ENCODE measurements around the gene ODF2.
"Not testable (repeated sequence)": the region's sequence is repeated elsewhere in the genome, so short reads cannot be mapped to it uniquely, and the experiment has no call there.

Gene ODF2

DNA sequence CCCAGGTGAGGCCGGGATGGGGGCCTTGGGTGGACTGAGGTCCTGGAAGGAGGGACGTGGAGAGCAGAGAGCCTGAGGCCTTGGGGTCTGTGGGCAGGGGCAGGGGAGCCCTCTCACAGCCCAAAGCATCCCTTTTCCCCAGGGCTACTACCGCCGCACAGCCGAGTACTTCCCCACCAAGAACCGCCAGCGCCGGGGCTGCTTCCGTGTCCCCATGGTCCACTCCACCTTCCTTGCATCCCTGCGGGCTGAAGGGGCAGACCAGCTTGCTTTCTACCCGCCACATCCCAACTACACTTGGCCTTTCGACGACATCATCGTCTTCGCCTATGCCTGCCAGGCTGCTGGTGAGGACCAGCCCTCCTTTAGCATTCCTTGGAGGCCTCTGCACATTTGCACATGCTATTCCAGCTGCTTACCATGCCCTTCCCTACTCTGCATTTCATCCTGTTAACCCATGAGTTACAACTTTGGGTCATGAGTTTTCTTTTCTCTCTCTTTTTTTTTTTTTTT, 31.5 kb upstream of the ODF2 start:
- DNase-seq, result no peak

DNA sequence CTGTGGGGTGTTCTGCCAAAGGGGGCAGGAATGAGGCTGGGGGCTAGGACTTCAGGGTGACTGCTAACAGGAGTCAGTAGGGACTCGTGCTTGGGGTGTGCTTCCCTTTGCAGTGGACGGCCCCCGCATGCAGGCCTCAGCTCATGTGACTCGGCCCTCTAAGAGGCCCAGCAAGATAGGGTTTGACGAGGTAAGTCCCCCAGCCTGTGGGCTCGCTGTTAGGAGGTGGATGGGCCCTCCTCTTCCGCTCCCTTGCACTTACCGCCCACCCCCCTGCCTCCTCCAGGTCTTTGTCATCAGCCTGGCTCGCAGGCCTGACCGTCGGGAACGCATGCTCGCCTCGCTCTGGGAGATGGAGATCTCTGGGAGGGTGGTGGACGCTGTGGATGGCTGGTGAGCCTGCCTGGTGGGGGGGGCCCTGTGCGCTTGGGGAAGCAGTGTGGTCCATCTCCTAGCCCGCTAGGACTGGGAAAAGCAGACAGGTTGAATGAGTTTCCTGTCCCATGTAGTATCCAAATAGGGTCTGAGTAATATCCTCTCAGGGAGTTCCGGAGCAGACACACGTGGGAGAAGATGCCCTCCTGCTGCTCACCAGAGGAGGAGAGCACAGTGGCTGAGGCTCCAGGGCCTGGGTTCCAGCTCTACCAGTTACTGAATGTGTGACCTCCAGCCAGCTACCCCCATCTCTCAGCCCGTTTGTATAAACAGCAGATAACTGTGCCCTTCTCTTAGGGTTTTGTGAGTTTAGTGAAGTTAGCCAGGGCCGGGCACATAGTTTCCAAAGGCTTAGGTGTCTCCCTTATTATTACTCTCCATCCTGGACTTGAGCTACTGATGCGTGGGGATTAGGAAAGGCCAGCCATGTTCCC, 26.9 kb upstream of the ODF2 start:
- DNase-seq, result no peak

DNA sequence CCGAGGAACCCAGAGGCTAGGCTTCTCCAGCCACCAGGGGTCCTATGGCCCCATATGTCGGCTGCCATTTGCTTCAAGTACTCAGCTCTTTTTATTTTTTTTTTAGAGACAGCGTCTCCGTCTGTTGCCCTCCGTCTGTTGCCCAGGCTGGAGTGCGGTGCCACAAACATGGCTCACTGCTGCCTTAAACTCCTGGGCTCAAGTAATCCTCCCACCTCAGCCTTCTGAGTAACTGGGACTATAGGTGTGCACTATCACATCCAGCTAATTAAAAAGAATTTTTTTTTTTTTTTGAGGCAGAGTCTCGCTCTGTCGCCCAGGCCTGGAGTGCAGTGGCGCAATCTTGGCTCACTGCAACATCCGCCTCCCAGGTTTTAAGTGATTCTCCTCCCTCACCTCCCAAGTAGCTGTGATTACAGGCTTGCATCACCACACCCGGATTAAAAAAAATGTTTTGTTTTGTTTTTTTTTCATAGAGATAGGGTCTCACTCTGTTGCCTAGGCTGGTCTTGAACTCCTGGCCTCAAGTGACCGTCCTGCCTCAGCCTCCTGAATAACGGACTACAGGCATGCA, 26.2 kb upstream of the ODF2 start:
- DNase-seq, result no peak

DNA sequence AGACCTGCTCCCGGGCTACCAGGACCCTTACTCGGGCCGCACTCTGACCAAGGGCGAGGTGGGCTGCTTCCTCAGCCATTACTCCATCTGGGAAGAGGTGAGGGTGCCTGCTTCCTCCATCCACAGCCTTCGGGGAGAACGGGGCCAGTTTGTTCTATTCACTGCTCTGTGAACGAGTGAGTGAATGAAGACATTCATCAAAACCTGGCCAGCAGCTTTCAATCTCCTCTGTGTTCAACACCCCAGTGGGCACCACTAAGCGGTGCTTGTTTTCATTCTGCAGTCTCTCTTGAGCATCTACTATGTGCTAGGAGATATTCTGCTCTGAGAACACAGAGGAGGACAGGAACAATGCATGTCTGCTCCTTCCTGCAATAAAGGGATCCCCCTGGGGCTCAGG, 24.6 kb upstream of the ODF2 start:
- no peak for DNase-seq

DNA sequence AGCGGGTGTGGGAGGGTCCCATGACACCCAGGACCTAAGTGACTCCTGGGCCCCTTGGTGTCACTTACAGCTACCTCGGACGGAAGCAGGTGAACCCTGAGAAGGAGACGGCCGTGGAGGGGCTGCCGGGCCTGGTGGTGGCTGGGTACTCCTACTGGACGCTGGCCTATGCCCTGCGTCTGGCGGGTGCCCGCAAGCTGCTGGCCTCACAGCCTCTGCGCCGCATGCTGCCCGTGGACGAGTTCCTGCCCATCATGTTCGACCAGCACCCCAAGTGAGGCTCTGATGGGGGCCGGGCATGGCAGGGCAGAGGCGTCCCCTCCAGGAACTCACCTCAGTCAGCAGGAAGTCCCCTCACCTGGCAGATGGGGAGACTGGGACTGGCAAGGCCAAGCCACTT, 21.5 kb upstream of the ODF2 start:
- no peak for DNase-seq

DNA sequence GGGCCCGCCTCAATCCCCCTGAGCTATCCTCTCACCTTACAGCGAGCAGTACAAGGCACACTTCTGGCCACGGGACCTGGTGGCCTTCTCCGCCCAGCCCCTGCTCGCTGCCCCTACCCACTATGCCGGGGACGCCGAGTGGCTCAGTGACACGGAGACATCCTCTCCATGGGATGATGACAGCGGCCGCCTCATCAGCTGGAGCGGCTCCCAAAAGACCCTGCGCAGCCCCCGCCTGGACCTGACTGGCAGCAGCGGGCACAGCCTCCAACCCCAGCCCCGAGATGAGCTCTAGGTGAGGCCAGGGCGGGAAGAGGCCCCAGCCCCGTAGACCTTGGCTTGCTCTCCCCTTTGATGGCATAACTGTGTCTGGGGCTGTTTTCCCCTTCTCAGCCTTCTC, 20.2 kb upstream of the ODF2 start:
- no peak for DNase-seq

DNA sequence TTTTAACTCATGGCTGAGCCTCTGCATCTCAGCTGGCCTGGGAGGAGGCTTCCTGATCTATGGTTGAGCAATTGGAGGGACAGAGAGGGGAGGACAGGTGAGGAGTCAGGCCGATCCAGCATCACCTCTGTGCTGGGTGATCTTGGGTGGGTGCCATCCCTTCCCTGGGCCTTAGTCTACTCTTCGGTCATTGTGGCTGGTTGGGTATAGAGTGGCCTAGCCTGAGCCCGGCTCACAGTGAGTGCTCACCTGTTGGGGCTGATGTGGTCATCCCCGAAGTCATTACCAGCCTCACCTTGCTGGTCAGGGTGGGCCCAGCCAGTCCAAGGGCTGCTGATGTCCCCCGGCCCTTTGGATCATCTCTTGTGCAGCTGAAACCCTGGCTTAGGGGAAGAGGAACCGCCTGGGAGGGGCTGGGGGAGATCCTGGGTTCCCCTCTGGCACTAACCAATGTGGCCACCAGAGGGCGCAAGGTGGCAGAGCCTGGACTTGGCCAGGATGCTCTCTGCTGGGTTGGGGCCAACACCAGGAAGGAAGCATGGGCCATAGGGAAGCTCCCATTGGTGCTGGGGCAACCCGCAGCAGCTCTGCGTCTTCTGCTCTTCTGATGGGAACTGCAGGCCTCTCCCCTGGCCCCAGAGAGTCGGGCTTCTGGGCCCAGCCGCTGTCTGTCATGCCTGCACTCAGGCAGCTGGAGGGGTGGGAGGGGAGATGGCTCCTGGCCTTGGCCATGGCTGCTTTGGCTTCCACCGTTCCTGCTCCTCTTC, 17.3 kb upstream of the ODF2 start:
- DNase-seq, result peak; percentile 47

DNA sequence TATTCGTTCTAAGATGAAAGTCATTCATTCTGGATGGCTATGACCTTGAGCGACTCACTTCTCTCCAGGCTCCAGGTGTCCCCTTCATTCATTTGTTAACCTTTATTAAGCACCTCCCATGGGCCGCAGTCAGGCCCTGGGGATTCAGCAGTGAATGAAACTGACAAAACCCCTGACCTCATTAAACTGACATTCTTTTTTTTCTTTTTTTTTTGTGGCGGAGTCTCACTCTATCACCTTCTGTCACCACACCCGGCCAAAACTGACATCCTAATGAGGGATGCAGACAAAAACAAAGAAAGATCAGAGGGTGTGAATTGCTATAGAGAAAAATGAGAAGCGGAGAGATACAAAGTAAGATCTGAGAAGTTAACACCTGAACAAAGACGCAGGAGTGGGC, 16.5 kb upstream of the ODF2 start:
- DNase-seq, result no peak

DNA sequence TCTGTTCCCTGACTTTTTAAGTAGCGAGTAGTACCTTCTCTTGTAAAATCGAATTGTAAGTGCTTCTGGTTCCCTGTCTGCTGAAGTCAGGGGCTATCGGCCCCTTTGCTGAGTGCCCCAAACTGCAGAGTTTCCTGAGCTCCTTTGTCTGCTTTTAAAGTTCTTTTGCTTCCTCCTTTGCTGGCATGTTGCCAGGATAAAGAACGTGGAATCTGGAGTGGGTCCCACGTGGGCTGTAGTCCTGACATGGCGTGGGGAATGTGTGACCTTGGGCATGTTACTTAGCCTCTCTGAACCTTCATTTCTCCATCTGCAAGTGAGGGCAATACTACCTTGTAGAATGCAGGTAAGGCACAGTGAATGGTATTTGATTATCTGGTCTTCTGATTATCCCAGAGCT, 13.7 kb upstream of the ODF2 start:
- DNase-seq, result no peak

DNA sequence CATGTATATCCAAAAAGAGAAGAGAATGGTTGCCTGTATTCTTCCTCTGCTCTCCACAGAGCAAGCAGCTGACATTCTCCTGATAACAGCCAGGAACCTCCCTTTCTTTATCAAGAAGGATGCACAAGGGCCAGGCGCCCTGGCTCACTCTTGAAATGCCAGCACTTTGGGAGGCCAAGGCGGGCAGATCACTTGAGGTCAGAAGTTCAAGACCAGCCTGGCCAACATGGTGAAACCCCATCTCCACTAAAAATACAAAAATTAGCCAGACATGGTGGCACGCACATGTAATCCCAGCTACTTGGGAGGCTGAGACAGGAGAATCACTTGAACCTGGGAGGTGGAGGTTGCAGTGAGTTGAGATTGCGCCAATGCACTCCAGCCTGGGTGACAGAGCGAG, 9.3 kb upstream of the ODF2 start:
- DNase-seq, result not testable (repeated sequence)

DNA sequence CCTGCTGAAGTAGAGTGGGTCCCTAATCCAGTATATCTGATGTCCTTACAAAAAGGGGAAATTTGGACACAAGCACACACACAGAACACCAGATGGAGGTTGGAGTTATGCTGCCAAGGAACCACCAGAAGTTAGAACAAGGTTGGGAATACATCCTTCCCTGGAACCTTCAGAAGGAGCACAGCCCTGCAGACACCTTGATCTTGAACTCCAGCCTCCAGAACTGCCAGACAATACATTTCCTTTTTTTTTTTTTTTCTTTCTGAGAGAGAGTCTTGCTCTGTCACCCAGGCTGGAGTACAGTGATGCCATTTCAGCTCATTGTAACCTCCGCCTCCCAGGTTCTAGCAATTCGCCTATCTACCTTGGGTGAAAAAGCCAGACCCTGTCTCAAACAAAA, 7.1 kb upstream of the ODF2 start:
- no peak for DNase-seq

DNA sequence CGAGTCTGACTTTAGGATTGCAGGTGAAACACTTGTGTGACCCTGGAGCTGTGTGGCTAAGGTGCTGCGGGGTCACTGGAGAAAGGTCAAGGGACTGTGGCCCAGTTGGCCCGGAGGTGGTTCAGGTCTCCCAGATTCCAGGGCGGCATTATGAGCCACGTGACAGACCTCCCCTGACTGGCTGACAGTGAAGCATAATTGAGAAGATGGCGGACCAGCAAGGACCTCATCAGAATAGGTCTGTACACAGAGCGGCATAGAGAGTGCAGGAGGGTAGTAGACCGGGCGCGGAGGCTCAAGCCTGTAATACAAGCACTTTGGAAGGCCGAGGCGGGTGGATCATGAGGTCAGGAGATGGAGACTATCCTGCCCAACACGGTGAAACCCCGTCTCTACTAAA, 815 bp upstream of the ODF2 start:
- no peak for DNase-seq

DNA sequence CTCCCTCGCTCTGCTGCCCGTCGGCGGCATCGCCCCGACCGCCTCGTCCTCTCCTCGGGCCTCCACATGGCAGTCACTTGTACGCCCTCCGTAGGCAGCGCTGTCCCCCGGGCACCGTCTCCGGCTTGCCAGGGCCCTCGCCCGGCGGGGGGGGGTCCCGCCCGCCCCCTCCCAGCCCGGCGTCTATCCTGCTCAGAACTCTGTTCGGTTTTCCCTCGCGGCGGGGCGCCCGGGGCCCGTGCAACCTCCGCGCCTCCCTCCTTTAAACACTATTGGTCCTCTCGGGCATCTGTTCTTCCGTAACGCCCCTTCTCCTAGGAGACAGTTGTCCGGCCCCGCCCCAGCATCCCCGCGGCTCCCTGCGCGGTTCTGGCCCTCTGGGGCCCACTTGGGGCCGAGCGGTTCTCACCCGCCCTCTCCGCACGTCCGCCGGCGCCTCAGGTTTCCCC, 831 bp downstream of the ODF2 start:
- DNase-seq, result peak; percentile 58

DNA sequence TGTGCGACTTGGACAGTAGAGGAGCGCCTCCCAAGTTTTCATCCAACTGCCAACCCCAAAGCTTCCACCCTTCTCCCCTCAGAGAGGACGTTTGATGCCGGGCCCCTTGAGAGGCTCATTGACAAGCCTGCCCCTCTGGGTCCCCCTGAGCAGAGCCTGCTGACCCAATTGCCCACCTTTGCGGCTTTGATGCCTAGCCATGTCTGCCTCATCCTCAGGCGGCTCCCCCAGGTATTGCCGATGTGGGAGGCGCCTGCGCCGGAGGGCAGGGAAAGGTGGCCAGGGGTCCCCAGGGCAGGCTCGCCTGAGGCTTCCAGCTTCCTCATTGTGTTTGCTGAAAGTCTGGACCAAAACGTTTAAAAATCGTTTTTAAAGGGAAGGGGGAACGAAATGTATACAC, 1.4 kb downstream of the ODF2 start:
- no peak for DNase-seq

DNA sequence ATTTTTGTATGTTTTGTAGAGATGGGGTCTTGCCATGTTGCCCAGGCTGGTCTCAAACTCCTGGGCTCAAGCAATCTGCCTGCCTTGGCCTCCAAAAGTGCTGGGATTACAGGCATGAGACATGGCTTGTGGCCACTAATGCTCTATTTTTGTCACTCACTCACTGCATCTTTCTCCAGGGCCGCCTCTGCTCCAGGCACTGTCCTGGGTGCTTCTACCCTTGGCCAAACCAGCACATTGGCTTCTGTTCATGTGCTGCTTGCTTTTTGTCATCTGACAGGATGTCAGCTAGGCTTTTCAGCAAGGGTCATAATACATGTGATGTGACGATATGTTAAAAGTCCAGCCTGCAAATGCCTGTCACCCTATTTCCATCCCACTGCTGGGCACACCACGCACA, 3.2 kb downstream of the ODF2 start:
- DNase-seq, result no peak

DNA sequence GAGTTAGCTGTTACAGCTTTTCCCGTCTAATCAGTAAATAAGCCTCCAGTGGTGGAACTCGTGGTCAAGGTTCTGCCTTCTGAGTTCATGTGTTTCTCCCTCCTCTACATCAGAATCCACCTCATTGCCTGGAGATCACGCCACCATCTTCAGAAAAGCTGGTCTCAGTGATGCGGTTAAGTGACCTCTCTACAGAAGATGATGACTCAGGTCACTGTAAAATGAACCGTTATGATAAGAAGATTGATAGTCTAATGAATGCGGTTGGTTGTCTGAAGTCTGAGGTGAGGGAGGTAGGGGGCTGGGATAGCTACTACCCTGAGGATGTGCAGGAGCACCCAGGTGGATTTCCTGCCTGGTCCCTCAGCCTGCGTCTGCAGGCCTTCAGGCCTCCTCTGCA, 13.3 kb downstream of the ODF2 start:
- DNase-seq, result no peak

DNA sequence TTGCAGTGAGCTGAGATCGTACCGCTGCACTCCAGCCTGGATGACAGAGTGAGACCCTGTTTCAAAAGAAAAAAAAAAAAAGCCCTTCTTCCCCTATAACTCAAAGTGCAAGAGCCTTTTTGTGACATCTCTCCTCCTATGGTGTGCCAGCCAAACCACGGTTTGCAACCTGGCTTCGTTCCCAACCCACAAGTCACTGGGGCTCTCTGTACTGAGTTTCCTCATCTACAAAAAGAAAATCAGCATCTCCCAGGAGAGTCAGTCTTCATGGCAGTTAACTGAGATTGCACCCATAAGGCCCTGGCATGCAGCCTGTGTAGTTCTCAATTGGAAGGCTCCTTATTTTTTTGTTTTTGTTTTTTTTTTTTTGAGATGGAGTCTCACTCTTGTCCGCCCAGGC, 14.8 kb downstream of the ODF2 start:
- DNase-seq, result no peak

DNA sequence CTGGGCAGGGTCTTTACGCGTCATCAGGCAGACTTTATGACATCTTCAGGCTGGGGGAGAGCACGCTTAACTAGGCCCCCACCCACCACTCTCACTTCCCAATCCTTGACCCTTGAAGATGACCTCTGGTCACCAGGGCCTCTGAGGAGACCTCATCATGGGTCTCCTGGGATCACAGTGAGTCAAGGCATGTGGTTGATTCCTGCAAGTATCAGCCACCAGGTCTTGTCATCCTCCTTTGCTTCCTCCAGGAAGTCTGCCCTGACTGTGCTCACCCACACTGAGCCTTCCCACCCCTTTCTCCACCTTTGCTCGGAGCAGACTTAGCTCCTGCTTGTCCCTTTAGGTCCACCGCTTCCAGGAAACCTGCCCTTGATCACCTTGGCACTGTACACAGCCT, 17.3 kb downstream of the ODF2 start:
- DNase-seq, result no peak

DNA sequence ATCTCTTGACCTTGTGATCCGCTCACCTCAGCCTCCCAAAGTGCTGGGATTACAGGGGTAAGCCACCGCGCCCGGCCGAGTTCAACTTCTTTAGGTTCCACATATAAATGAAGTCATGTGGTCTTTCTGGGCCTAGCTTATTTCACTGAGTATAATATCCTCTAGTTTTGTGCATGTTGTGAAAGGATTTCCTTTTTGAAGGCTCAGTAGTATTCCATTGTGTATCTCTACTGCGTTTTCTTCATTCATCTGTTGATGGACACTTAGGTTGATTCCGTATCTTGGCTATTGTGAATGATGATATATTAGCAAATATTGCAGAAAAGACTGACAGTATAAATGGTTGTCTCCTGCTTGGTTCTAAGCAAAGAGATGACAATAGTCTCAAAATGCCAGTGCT, 20.1 kb downstream of the ODF2 start:
- no peak for DNase-seq

DNA sequence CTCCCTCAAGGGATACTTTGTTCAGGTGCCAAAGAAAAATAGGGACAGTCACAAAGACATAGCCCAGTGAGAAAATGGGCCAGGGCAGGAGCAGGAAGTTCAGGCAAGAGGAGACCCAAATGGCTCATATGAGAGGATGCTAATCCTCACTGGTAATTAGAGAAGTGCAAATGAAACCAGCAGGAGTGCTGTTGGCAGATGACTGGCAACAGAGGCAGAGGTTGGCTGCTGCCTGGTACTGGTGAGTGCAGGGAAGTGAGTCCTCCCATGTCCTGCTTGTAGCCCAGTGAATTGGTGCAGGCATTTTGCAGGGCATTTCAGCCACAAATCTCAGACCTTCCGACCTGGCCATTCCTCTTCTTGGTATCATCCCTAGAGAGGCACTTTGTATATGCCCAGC, 23.5 kb downstream of the ODF2 start:
- DNase-seq, result no peak

DNA sequence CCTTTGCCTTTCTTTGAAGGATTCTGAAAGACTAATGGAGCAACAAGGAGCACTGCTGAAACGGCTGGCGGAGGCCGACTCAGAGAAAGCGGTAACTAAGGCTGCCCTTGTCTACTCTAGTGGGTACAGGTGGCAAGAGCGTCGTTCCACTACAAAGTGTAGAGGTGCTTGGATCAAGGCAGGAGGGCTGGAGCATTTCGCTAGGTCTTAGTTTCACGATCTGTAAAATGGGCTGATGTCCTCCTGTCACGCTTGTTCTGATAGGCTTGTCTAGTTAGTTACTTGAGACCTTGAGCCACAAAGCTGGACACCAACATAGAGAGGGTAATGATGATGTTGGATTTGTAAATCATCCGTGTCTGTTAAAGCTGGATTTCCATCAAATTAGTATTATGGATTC, 25.8 kb downstream of the ODF2 start:
- DNase-seq, result no peak

DNA sequence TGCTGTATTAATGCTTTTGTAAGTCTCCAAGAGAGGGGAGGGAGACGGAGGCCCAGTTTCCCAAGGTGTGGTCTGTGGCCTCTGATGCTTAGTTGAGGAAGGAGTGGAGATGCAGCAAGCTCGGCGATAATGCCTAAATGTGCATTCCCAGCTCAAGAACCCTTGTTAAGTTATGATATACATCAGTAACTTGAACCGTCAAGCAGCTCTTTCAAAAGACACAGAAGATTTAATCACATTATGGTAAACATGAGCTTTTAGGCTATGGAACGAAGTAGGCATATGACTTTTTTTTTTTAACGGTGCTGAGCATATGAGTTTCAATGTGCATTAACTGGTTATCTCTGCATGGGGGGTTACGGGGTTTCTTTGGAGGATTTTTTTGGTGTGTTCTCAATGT, 26.4 kb downstream of the ODF2 start:
- DNase-seq, result no peak

DNA sequence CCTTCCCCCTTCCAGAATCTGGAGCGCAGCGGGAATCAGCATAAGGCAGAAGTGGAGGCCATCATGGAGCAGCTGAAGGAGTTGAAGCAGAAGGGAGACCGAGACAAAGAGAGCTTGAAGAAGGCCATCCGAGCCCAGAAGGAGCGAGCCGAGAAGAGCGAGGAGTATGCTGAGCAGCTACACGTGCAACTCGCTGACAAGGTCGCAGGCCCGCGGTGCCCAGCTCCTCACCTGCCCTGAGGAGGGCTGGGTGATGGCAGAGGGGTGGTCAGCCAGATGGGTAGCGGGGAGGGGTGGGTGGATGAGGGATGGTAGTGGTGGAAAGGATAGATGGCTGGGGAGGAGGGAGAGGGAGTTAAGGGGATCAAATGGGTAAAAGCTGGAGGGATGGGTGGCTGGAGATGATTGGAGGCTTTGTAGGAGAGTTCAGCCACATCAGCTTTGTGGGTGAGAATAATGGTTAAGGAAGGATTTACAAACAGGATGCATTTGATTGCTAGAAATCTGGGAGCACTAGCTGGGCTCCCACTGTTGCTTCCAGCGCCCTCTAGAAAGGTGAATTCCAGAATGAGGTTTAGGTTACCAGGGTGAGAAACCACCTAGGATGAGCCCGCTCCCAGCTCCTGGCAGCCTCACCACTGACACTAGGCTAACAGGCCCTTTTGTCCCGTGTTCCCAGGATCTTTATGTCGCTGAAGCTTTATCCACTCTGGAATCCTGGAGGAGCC, 29.0 kb downstream of the ODF2 start:
- DNase-seq, result no peak
